Pancreas (tissue), 10 donors: Measurements from ENCODE around the gene MAG. TPM values are rescaled to one million over a fixed set of nuclear protein-coding genes. Genes with fewer than 3 reads are reported as not detected.

Source experiments
- ATAC-seq, 4 donors: fragments of 200-7000 bp; cut with Tn5 transposase; one replicate each; pipeline versions ENCODE4 v1.8.0 to v1.9.1; 2020; ENCODE audit warnings: mild to moderate bottlenecking in 4 of 4, moderate library complexity in 4 of 4
- DNase-seq, 6 donors: peaks; one replicate each; pipeline ENCODE4 v3.0.0-alpha.2; 2020
- FAIRE-seq: peaks from 2 replicates; lab custom pipeline; 2012; peaks lifted over from hg19 to GRCh38; lab: Jason Lieb, UNC
- H3K27ac ChIP-seq, 4 donors: fragments of 200-600 bp; sonication (generic); 1 replicate in 3 of 4; 2 replicates in 1 of 4; pipeline versions ENCODE4 v1.5.0 to v1.8.0; 2020
- H3K27me3 ChIP-seq, 4 donors: fragments of 200-600 bp; one replicate each; pipeline ENCODE4 v1.8.0; 2021
- H3K36me3 ChIP-seq, 3 donors: fragments of 200-600 bp; sonication (generic) in 1 of 3; one replicate each; pipeline versions ENCODE4 v1.5.0 to v1.8.0; 2020 to 2021
- H3K4me1 ChIP-seq, 3 donors: fragments of 200-600 bp; one replicate each; pipeline ENCODE4 v1.8.0; 2021
- H3K4me3 ChIP-seq, 4 donors: fragments of 200-600 bp; sonication (generic) in 2 of 4; one replicate each; pipeline versions ENCODE4 v1.5.0 to v1.8.0; 2020 to 2021
- H3K9me3 ChIP-seq, 4 donors: fragments of 200-600 bp; one replicate each; pipeline ENCODE4 v1.8.0; 2021
- WGBS, 2 donors: extraction: QIAGEN DNeasy Blood & Tissue Kit; methylation state at CpG; one replicate each; pipeline ENCODE4 v1.1.7; 2013; 5-methylcytosine and 5-hydroxymethylcytosine counted together
- intact Hi-C, 3 donors: fragments of 100-400 bp; cut with DNase I; formaldehyde crosslinking; loops; one replicate each; pipeline versions ENCODE4 v1.11.1 to v1.14.2; 2022
- polyA plus RNA-seq, 2 donors: library from polyadenylated mRNA; stranded (reverse); fragments of 200-250 nt; gene quantifications; one replicate each; pipeline ENCODE4 v1.2.3, GENCODE V29; 2013
- total RNA-seq, 6 donors: library from RNA; stranded (reverse); fragmentation: NEBNext Ultra II Directional in 4 of 6; extraction: Animal tissue kit (Norgen Biotek cat#: 25700) in 4 of 6; gene quantifications; one replicate each; pipeline versions ENCODE4 v1.2.1 to v1.2.4, GENCODE V29; 2021 to 2023
- TF ChIP-seq, protein P1 (sequence below), 4 donors: fragments of 200-600 bp; sonication (generic) in 3 of 4; IDR thresholded peaks; one replicate each; pipeline versions ENCODE4 v1.5.0 to v1.8.0; 2021; ENCODE audit warnings: antibody characterized with exemption in 4 of 4
- donor health status: healthy with polysubstance abuse.
- donor health status: DM: no; HTN: no; CAD: no; lungs with moderate emphysema.
- donor health status: DM: no; HTN: no; CAD: no.
- donor health status: control.
- donor health status: control.
- donor health status: Bipolar disorder and iron deficiency.
- donor health status: DM: yes; HTN: yes; CAD: no.
- donor health status: DM: no; HTN: no; CAD: no.
- donor health status: DM: no; HTN: no; CAD: no.
- donor health status: DM: yes; HTN: yes; CAD: no.

The MAG gene
- total and polyA plus RNA-seq, 8 donors: 0.17 to 0.47 TPM; not detected in 6

DNA sequence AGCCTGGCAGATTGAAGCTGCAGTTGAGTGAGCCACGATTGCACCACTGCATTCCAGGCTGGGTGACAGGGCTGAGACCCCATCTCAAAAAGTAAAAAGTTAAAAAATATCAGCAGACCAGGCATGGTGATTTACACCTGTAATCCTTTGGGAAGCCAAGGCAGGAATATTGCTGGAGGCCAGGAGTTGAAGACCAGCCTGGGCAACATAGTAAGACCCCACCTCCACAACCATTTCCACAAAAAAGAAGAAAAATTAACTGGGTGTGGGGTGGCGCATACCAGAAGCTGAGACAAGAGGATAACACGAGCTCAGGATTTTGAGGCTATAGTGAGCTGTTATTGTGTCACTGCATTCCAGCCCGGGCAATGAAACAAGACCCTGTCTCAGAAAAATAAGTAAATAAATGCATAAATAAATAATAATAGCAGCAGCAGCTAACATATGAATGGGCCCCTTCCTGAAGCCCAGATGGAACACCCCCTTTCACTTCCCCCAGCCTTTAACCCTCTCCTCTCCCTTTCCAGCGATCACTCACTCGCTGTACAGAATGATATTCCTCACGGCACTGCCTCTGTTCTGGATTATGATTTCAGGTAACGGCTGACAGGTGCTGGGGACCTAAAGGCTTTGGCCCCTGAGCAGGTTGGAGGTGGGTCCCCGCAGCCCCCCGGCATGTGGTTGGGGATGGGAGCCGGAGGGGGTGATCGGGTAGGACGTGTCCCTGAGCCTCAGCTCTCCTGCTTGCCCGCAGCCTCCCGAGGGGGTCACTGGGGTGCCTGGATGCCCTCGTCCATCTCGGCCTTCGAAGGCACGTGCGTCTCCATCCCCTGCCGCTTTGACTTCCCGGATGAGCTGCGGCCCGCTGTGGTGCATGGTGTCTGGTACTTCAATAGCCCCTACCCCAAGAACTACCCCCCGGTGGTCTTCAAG lies 3.2 kb downstream of the MAG start:
- ATAC-seq: no peak
- Histone ChIP-seq H3K27me3 (no peaks in the 10 kb centered on the region), H3K36me3 (no peaks in the 10 kb centered on the region), H3K4me3 (no peak overlapping the region), H3K4me1 (no peaks in the 10 kb centered on the region), H3K27ac (no peak overlapping the region), H3K9me3 (no peaks in the 10 kb centered on the region)
- no peak for FAIRE-seq
- TF ChIP-seq, protein P1, sequence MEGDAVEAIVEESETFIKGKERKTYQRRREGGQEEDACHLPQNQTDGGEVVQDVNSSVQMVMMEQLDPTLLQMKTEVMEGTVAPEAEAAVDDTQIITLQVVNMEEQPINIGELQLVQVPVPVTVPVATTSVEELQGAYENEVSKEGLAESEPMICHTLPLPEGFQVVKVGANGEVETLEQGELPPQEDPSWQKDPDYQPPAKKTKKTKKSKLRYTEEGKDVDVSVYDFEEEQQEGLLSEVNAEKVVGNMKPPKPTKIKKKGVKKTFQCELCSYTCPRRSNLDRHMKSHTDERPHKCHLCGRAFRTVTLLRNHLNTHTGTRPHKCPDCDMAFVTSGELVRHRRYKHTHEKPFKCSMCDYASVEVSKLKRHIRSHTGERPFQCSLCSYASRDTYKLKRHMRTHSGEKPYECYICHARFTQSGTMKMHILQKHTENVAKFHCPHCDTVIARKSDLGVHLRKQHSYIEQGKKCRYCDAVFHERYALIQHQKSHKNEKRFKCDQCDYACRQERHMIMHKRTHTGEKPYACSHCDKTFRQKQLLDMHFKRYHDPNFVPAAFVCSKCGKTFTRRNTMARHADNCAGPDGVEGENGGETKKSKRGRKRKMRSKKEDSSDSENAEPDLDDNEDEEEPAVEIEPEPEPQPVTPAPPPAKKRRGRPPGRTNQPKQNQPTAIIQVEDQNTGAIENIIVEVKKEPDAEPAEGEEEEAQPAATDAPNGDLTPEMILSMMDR (IDR thresholded peaks at IDR 0.05): no peak
- DNase-seq: no peak
- intact Hi-C loops: no loop called here
- 72 to 75% methylated on average over 25 of the region's 25 CpGs for WGBS, 2 donors

DNA sequence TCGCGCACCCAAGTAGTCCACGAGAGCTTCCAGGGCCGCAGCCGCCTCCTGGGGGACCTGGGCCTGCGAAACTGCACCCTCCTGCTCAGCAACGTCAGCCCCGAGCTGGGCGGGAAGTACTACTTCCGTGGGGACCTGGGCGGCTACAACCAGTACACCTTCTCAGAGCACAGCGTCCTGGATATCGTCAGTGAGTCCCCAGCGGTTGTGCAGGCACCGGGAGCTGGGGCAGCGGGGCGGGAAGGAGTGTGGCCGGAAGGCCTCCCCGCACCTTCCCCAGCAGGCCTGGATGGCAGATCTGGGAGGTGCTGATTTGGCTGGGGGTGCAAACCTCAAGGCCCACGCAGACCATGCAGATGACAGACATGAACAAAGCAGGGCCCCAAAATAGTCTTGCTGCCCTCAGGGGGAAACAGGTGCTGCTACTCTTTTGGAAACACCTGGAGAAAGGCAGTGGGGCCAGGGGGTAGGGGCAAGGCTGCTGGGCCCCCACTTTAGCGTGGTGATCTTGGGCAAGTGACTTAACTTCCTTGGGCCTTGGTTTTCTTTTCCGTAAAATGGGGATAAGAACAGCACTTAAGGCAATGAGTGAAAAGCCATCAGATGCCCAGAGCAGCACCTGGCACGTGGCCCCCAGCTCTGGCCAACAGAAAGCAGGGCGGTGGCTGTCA lies 4.0 kb downstream of the MAG start:
- FAIRE-seq (no peak), DNase-seq (no peak), ATAC-seq (no peak)
- 66 to 71% methylated on average over 24 of the region's 24 CpGs for WGBS, 2 donors
- H3K27ac ChIP-seq: no peak overlapping the region
- TF ChIP-seq, protein P1 (IDR thresholded peaks at IDR 0.05): no peak
- no peaks in the 10 kb centered on the region for H3K4me1 ChIP-seq
- no peak overlapping the region for H3K4me3 ChIP-seq
- no peaks in the 10 kb centered on the region for H3K27me3 ChIP-seq
- no peaks in the 10 kb centered on the region for H3K36me3 ChIP-seq
- intact Hi-C loops: no loop called here
- H3K9me3 ChIP-seq: no peaks in the 10 kb centered on the region

DNA sequence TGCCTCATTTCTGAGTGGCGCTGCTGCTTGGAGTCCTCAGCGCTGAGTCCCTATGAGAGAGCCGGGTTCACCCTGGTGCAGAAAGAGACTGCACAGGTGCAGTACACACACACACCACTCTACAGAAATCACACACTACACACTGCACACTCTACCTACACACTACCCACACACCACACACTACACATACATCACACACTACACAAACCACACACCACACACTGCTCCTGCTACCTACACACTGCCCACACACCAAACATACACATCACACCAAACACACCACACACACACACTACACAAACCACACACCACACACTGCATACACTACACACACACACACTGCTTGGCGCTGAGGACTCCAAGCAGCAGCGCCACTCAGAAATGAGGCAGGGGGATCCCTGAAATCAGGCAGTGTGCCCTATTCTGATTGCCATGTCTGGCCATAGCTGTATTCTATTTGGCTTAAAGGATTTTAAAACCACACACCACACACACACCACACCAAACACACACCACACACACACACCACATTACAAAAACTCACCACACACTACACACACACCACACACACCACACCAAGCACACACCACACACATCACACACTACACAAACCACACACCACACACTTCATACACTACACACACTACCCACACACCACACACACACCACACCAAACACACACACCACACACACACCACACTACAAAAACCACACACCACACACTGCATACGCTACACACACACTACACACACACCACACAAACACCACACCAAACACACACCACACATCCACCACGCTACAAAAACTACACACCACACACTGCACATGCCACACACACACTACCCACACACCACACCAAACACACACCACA lies 4.9 kb downstream of the MAG start:
- Histone ChIP-seq H3K27ac (no peak overlapping the region), H3K4me1 (no peaks in the 10 kb centered on the region), H3K4me3 (no peak overlapping the region), H3K36me3 (no peaks in the 10 kb centered on the region), H3K9me3 (no peaks in the 10 kb centered on the region), H3K27me3 (no peaks in the 10 kb centered on the region)
- no peak for FAIRE-seq
- intact Hi-C loops: no loop called here
- DNase-seq: no peak
- WGBS, 2 donors: 89 to 95% methylated on average over 7 of the region's 7 CpGs
- TF ChIP-seq, protein P1 (IDR thresholded peaks at IDR 0.05): no peak
- ATAC-seq: no peak

DNA sequence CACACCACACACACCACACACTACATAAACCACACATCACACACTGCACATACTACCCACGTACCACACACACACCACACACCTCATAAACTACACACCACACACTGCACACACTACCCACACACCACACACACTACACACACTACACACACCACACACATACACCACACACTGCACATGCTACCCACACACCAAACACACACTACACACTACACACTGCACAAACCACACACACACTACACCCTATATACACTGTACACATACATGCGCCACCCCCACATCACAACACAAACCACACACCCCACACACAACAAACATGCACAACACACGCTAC lies 5.5 kb downstream of the MAG start:
- DNase-seq: no peak
- Histone ChIP-seq H3K36me3 (no peaks in the 10 kb centered on the region), H3K4me1 (no peaks in the 10 kb centered on the region), H3K27ac (no peak overlapping the region), H3K4me3 (no peak overlapping the region), H3K9me3 (no peaks in the 10 kb centered on the region), H3K27me3 (no peaks in the 10 kb centered on the region)
- TF ChIP-seq, protein P1 (IDR thresholded peaks at IDR 0.05): no peak
- 91 to 92% methylated on average over 3 of the region's 3 CpGs for WGBS, 2 donors
- intact Hi-C loops: no loop called here
- ATAC-seq: no peak
- FAIRE-seq: no peak
